ENCODE data around the gene THPO.

The THPO gene

GRCh38 chr3:184405075-184406030 is 27.3 kb upstream of the THPO start:
- no peaks in the 10 kb centered on the region for H3K36me3 ChIP-seq (ENCODE audit: control insufficient read depth in 1 of 2, insufficient read depth in 2 of 2, low read length in 2 of 2)
- H3K27me3 ChIP-seq (ENCODE audit: control insufficient read depth in 1 of 2, insufficient read depth in 2 of 2, low read length in 2 of 2) = peaks cover 0 to 9% of the 10 kb centered on the region in 2 donors
- H3K4me1 ChIP-seq (ENCODE audit: control insufficient read depth in 1 of 2, insufficient read depth in 2 of 2, low read length in 2 of 2) = no peaks in the 10 kb centered on the region
- no peak overlapping the region for H3K27ac ChIP-seq (ENCODE audit: low read depth, low read length)
- no peaks in the 10 kb centered on the region for H3K9me3 ChIP-seq (ENCODE audit: control insufficient read depth in 1 of 2, low read length in 2 of 2)
- no peak overlapping the region for H3K9ac ChIP-seq (ENCODE audit: low read depth in 1 of 2, low read length in 2 of 2)
- no peak overlapping the region for H3K4me3 ChIP-seq (ENCODE audit: low read depth in 1 of 2, low read length in 2 of 2)

GRCh38 chr3:184399410-184399809 is 21.4 kb upstream of the THPO start:
- H3K4me3 ChIP-seq (ENCODE audit: low read depth in 1 of 2, low read length in 2 of 2) = no peak overlapping the region
- H3K9me3 ChIP-seq (ENCODE audit: control insufficient read depth in 1 of 2, low read length in 2 of 2) = no peaks in the 10 kb centered on the region

GRCh38 chr3:184395320-184395660 is 17.3 kb upstream of the THPO start:
- Histone ChIP-seq H3K27me3 (ENCODE audit: control insufficient read depth in 1 of 2, insufficient read depth in 2 of 2, low read length in 2 of 2) (no peaks in the 10 kb centered on the region), H3K9ac (ENCODE audit: low read depth in 1 of 2, low read length in 2 of 2) (no peak overlapping the region), H3K36me3 (ENCODE audit: control insufficient read depth in 1 of 2, insufficient read depth in 2 of 2, low read length in 2 of 2) (no peaks in the 10 kb centered on the region), H3K27ac (ENCODE audit: low read depth, low read length) (no peak overlapping the region), H3K9me3 (ENCODE audit: control insufficient read depth in 1 of 2, low read length in 2 of 2) (no peaks in the 10 kb centered on the region), H3K4me1 (ENCODE audit: control insufficient read depth in 1 of 2, insufficient read depth in 2 of 2, low read length in 2 of 2) (no peaks in the 10 kb centered on the region), H3K4me3 (ENCODE audit: low read depth in 1 of 2, low read length in 2 of 2) (no peak overlapping the region)

More at GRCh38 chr3:184399410-184399809, 21.4 kb upstream of the THPO start:
- Histone ChIP-seq H3K4me1 (ENCODE audit: control insufficient read depth in 1 of 2, insufficient read depth in 2 of 2, low read length in 2 of 2) (no peaks in the 10 kb centered on the region), H3K9ac (ENCODE audit: low read depth in 1 of 2, low read length in 2 of 2) (no peak overlapping the region), H3K27me3 (ENCODE audit: control insufficient read depth in 1 of 2, insufficient read depth in 2 of 2, low read length in 2 of 2) (peaks cover 0 to 9% of the 10 kb centered on the region in 2 donors), H3K36me3 (ENCODE audit: control insufficient read depth in 1 of 2, insufficient read depth in 2 of 2, low read length in 2 of 2) (no peaks in the 10 kb centered on the region), H3K27ac (ENCODE audit: low read depth, low read length) (no peak overlapping the region)

GRCh38 chr3:184391266-184391665 is 13.3 kb upstream of the THPO start:
- no peaks in the 10 kb centered on the region for H3K4me1 ChIP-seq (ENCODE audit: control insufficient read depth in 1 of 2, insufficient read depth in 2 of 2, low read length in 2 of 2)
- H3K9ac ChIP-seq (ENCODE audit: low read depth in 1 of 2, low read length in 2 of 2) = no peak overlapping the region
- H3K9me3 ChIP-seq (ENCODE audit: control insufficient read depth in 1 of 2, low read length in 2 of 2) = no peaks in the 10 kb centered on the region
- H3K4me3 ChIP-seq (ENCODE audit: low read depth in 1 of 2, low read length in 2 of 2) = no peak overlapping the region
- no peak overlapping the region for H3K27ac ChIP-seq (ENCODE audit: low read depth, low read length)
- peaks cover 3 to 5% of the 10 kb centered on the region in 2 donors for H3K27me3 ChIP-seq (ENCODE audit: control insufficient read depth in 1 of 2, insufficient read depth in 2 of 2, low read length in 2 of 2)
- no peaks in the 10 kb centered on the region for H3K36me3 ChIP-seq (ENCODE audit: control insufficient read depth in 1 of 2, insufficient read depth in 2 of 2, low read length in 2 of 2)

- Histone ChIP-seq H3K9ac (ENCODE audit: low read depth in 1 of 2, low read length in 2 of 2) (no peak overlapping the region), H3K27me3 (ENCODE audit: control insufficient read depth in 1 of 2, insufficient read depth in 2 of 2, low read length in 2 of 2) (peaks cover 3 to 5% of the 10 kb centered on the region in 2 donors), H3K4me3 (ENCODE audit: low read depth in 1 of 2, low read length in 2 of 2) (no peak overlapping the region), H3K9me3 (ENCODE audit: control insufficient read depth in 1 of 2, low read length in 2 of 2) (no peaks in the 10 kb centered on the region), H3K36me3 (ENCODE audit: control insufficient read depth in 1 of 2, insufficient read depth in 2 of 2, low read length in 2 of 2) (no peaks in the 10 kb centered on the region), H3K27ac (ENCODE audit: low read depth, low read length) (no peak overlapping the region), H3K4me1 (ENCODE audit: control insufficient read depth in 1 of 2, insufficient read depth in 2 of 2, low read length in 2 of 2) (no peaks in the 10 kb centered on the region)
These were observed 12.0 kb upstream of the THPO start for GRCh38 chr3:184389935-184390528.

GRCh38 chr3:184389384-184389783 is 11.4 kb upstream of the THPO start:
- Histone ChIP-seq H3K27ac (ENCODE audit: low read depth, low read length) (no peak overlapping the region), H3K27me3 (ENCODE audit: control insufficient read depth in 1 of 2, insufficient read depth in 2 of 2, low read length in 2 of 2) (peaks cover 3 to 5% of the 10 kb centered on the region in 2 donors), H3K36me3 (ENCODE audit: control insufficient read depth in 1 of 2, insufficient read depth in 2 of 2, low read length in 2 of 2) (no peaks in the 10 kb centered on the region), H3K9ac (ENCODE audit: low read depth in 1 of 2, low read length in 2 of 2) (no peak overlapping the region), H3K4me3 (ENCODE audit: low read depth in 1 of 2, low read length in 2 of 2) (no peak overlapping the region), H3K4me1 (ENCODE audit: control insufficient read depth in 1 of 2, insufficient read depth in 2 of 2, low read length in 2 of 2) (no peaks in the 10 kb centered on the region), H3K9me3 (ENCODE audit: control insufficient read depth in 1 of 2, low read length in 2 of 2) (no peaks in the 10 kb centered on the region)

- Histone ChIP-seq H3K27ac (ENCODE audit: low read depth, low read length) (no peak overlapping the region), H3K27me3 (ENCODE audit: control insufficient read depth in 1 of 2, insufficient read depth in 2 of 2, low read length in 2 of 2) (peaks cover 3 to 5% of the 10 kb centered on the region in 2 donors), H3K9ac (ENCODE audit: low read depth in 1 of 2, low read length in 2 of 2) (no peak overlapping the region), H3K36me3 (ENCODE audit: control insufficient read depth in 1 of 2, insufficient read depth in 2 of 2, low read length in 2 of 2) (no peaks in the 10 kb centered on the region), H3K4me3 (ENCODE audit: low read depth in 1 of 2, low read length in 2 of 2) (no peak overlapping the region), H3K9me3 (ENCODE audit: control insufficient read depth in 1 of 2, low read length in 2 of 2) (no peaks in the 10 kb centered on the region), H3K4me1 (ENCODE audit: control insufficient read depth in 1 of 2, insufficient read depth in 2 of 2, low read length in 2 of 2) (no peaks in the 10 kb centered on the region)
These were observed 10.9 kb upstream of the THPO start for GRCh38 chr3:184388936-184389230.

- Histone ChIP-seq H3K4me1 (ENCODE audit: control insufficient read depth in 1 of 2, insufficient read depth in 2 of 2, low read length in 2 of 2) (no peaks in the 10 kb centered on the region), H3K9me3 (ENCODE audit: control insufficient read depth in 1 of 2, low read length in 2 of 2) (no peaks in the 10 kb centered on the region)
These were observed 10.3 kb upstream of the THPO start for GRCh38 chr3:184388164-184388935.

GRCh38 chr3:184387174-184387714 is 9.2 kb upstream of the THPO start:
- H3K4me3 ChIP-seq (ENCODE audit: low read depth in 1 of 2, low read length in 2 of 2) = no peak overlapping the region
- no peaks in the 10 kb centered on the region for H3K36me3 ChIP-seq (ENCODE audit: control insufficient read depth in 1 of 2, insufficient read depth in 2 of 2, low read length in 2 of 2)
- H3K27me3 ChIP-seq (ENCODE audit: control insufficient read depth in 1 of 2, insufficient read depth in 2 of 2, low read length in 2 of 2) = peaks cover 7 to 12% of the 10 kb centered on the region in 2 donors
- no peak overlapping the region for H3K27ac ChIP-seq (ENCODE audit: low read depth, low read length)
- H3K4me1 ChIP-seq (ENCODE audit: control insufficient read depth in 1 of 2, insufficient read depth in 2 of 2, low read length in 2 of 2) = no peaks in the 10 kb centered on the region
- no peaks in the 10 kb centered on the region for H3K9me3 ChIP-seq (ENCODE audit: control insufficient read depth in 1 of 2, low read length in 2 of 2)
- H3K9ac ChIP-seq (ENCODE audit: low read depth in 1 of 2, low read length in 2 of 2) = no peak overlapping the region

More at GRCh38 chr3:184388164-184388935, 10.3 kb upstream of the THPO start:
- Histone ChIP-seq H3K36me3 (ENCODE audit: control insufficient read depth in 1 of 2, insufficient read depth in 2 of 2, low read length in 2 of 2) (no peaks in the 10 kb centered on the region), H3K9ac (ENCODE audit: low read depth in 1 of 2, low read length in 2 of 2) (no peak overlapping the region), H3K4me3 (ENCODE audit: low read depth in 1 of 2, low read length in 2 of 2) (no peak overlapping the region), H3K27me3 (ENCODE audit: control insufficient read depth in 1 of 2, insufficient read depth in 2 of 2, low read length in 2 of 2) (peaks cover 3 to 5% of the 10 kb centered on the region in 2 donors), H3K27ac (ENCODE audit: low read depth, low read length) (no peak overlapping the region)

Data from duodenal mucosa (tissue), 2 donors.